ENCODE results near the gene N4BP2L1. TPM values are rescaled to one million over a fixed set of nuclear protein-coding genes. Genes with fewer than 3 reads are reported as not detected.

N4BP2L1 gene
- total RNA-seq (2014; rRNA removed; shearing (Covaris generic)) (1.1 and 1.2 TPM in 2 replicates), polyA plus RNA-seq (2016; fragmentation: Nextera tagmentation; extraction: Ambion mirVana) (0.80 and 1.4 TPM in 2 replicates)

- WGBS, 2 experiments (ENCODE audit: low coverage in 1 of 2, low lambda C conversion rate in 2 of 2, missing lambda C conversion rate in 2 of 2) = 0 to 1% methylated on average over 36 of the region's 40 CpGs
Observed at GRCh38 chr13:32427852-32428580, at the start of gene N4BP2L1. Gene N4BP2L1, minus strand, starts transcription at chr13:32428130. Its CDS starts 48 bp downstream, at chr13:32428082.

GRCh38 chr13:32476892-32477291 lies 49.0 kb upstream of the N4BP2L1 start:
- H2AFZ ChIP-seq = no peak overlapping the region
- no peaks in the 10 kb centered on the region for H3K36me3 ChIP-seq (ENCODE audit: low read depth)
- H3K4me2 ChIP-seq (ENCODE audit: unreplicated experiment) = no peak overlapping the region
- 97 to 98% methylated on average over 5 of the region's 5 CpGs for WGBS, 2 experiments (ENCODE audit: low coverage in 1 of 2, low lambda C conversion rate in 2 of 2, missing lambda C conversion rate in 2 of 2)
- no peaks in the 10 kb centered on the region for H3K27me3 ChIP-seq (replicated peaks; ENCODE audit: insufficient read depth)
- peaks cover 10% of the 10 kb centered on the region; the same call in 1 of the 2 replicates for H3F3A ChIP-seq (ENCODE audit: insufficient read depth)
- TF ChIP-seq EZH2 (IDR thresholded peaks at IDR 0.05; ENCODE audit: insufficient read depth, poor library complexity, severe bottlenecking) (no peak), EZH2phosphoT487 (IDR thresholded peaks at IDR 0.05; ENCODE audit: insufficient read depth, low read depth) (no peak)
- no peaks in the 10 kb centered on the region for H3K9me2 ChIP-seq (ENCODE audit: insufficient read depth)
- no peaks in the 10 kb centered on the region for H3K9me3 ChIP-seq (ENCODE audit: low read depth)
- in situ Hi-C loops (cut with MboI) = no loop called here
- no peak overlapping the region for H3K4me3 ChIP-seq
- no peak for DNase-seq
- H3K9ac ChIP-seq = no peak overlapping the region
- H4K20me1 ChIP-seq (ENCODE audit: insufficient read depth) = no peaks in the 10 kb centered on the region
- peaks cover 7% of the 10 kb centered on the region; the same call in 1 of the 2 replicates for H3K4me1 ChIP-seq (ENCODE audit: insufficient read depth)
- no peaks in the 10 kb centered on the region for H3K79me2 ChIP-seq (ENCODE audit: insufficient read depth)
- H3K27ac ChIP-seq = no peak overlapping the region

More at GRCh38 chr13:32427852-32428580, at the start of gene N4BP2L1:
- Histone ChIP-seq H3K36me3 (ENCODE audit: low read depth) (peaks cover 26% of the 10 kb centered on the region), H3K4me2 (ENCODE audit: unreplicated experiment) (peak within 1 kb of the TSS; percentile 84), H3K9ac (peak within 1 kb of the TSS; percentile 70), H2AFZ (peak within 1 kb of the TSS; percentile 72), H3K27me3 (replicated peaks; ENCODE audit: insufficient read depth) (no peaks in the 10 kb centered on the region), H3K4me1 (ENCODE audit: insufficient read depth) (peaks cover 4% of the 10 kb centered on the region; the same call in 1 of the 2 replicates), H3F3A (ENCODE audit: insufficient read depth) (peaks cover 7% of the 10 kb centered on the region), H3K79me2 (ENCODE audit: insufficient read depth) (no peaks in the 10 kb centered on the region), H4K20me1 (ENCODE audit: insufficient read depth) (no peaks in the 10 kb centered on the region), H3K9me3 (ENCODE audit: low read depth) (no peaks in the 10 kb centered on the region), H3K9me2 (ENCODE audit: insufficient read depth) (no peaks in the 10 kb centered on the region), H3K4me3 (peak within 1 kb of the TSS; percentile 70), H3K27ac (no peak within 1 kb of the TSS)
- in situ Hi-C loops (cut with MboI) = no loop called here
- TF ChIP-seq EZH2 (IDR thresholded peaks at IDR 0.05; ENCODE audit: insufficient read depth, poor library complexity, severe bottlenecking) (no peak), EZH2phosphoT487 (IDR thresholded peaks at IDR 0.05; ENCODE audit: insufficient read depth, low read depth) (no peak)
- peak; percentile 71 for DNase-seq

GRCh38 chr13:32476021-32476731 lies 48.2 kb upstream of the N4BP2L1 start:
- Histone ChIP-seq H3K9ac (no peak overlapping the region), H3K36me3 (ENCODE audit: low read depth) (no peaks in the 10 kb centered on the region), H3K27me3 (replicated peaks; ENCODE audit: insufficient read depth) (no peaks in the 10 kb centered on the region), H3K27ac (no peak overlapping the region), H3K4me1 (ENCODE audit: insufficient read depth) (peaks cover 14% of the 10 kb centered on the region; the same call in 1 of the 2 replicates), H3F3A (ENCODE audit: insufficient read depth) (peaks cover 13% of the 10 kb centered on the region; the same call in 1 of the 2 replicates), H3K9me2 (ENCODE audit: insufficient read depth) (no peaks in the 10 kb centered on the region), H3K4me2 (ENCODE audit: unreplicated experiment) (no peak overlapping the region), H4K20me1 (ENCODE audit: insufficient read depth) (no peaks in the 10 kb centered on the region), H3K9me3 (ENCODE audit: low read depth) (no peaks in the 10 kb centered on the region), H3K79me2 (ENCODE audit: insufficient read depth) (no peaks in the 10 kb centered on the region), H3K4me3 (no peak overlapping the region), H2AFZ (no peak overlapping the region)
- DNase-seq = no peak
- in situ Hi-C loops (cut with MboI) = no loop called here
- 92 to 94% methylated on average over 2 of the region's 2 CpGs for WGBS, 2 experiments (ENCODE audit: low coverage in 1 of 2, low lambda C conversion rate in 2 of 2, missing lambda C conversion rate in 2 of 2)
- no peak for TF ChIP-seq EZH2 (IDR thresholded peaks at IDR 0.05; ENCODE audit: insufficient read depth, poor library complexity, severe bottlenecking)
- TF ChIP-seq EZH2phosphoT487 (IDR thresholded peaks at IDR 0.05; ENCODE audit: insufficient read depth, low read depth) = no peak

GRCh38 chr13:32474999-32475792 lies 47.3 kb upstream of the N4BP2L1 start:
- no peaks in the 10 kb centered on the region for H3K27me3 ChIP-seq (replicated peaks; ENCODE audit: insufficient read depth)
- no peaks in the 10 kb centered on the region for H4K20me1 ChIP-seq (ENCODE audit: insufficient read depth)
- no peaks in the 10 kb centered on the region for H3K9me3 ChIP-seq (ENCODE audit: low read depth)
- TF ChIP-seq EZH2 (IDR thresholded peaks at IDR 0.05; ENCODE audit: insufficient read depth, poor library complexity, severe bottlenecking) (no peak), EZH2phosphoT487 (IDR thresholded peaks at IDR 0.05; ENCODE audit: insufficient read depth, low read depth) (no peak)
- H3K79me2 ChIP-seq (ENCODE audit: insufficient read depth) = no peaks in the 10 kb centered on the region
- H3K9ac ChIP-seq = no peak overlapping the region
- H3F3A ChIP-seq (ENCODE audit: insufficient read depth) = peaks cover 13% of the 10 kb centered on the region; the same call in 1 of the 2 replicates
- in situ Hi-C loops (cut with MboI) = no loop called here
- H3K4me2 ChIP-seq (ENCODE audit: unreplicated experiment) = no peak overlapping the region
- H3K27ac ChIP-seq = no peak overlapping the region
- 77 to 84% methylated on average over 10 of the region's 10 CpGs for WGBS, 2 experiments (ENCODE audit: low coverage in 1 of 2, low lambda C conversion rate in 2 of 2, missing lambda C conversion rate in 2 of 2)
- DNase-seq = no peak
- H3K4me3 ChIP-seq = no peak overlapping the region
- H3K4me1 ChIP-seq (ENCODE audit: insufficient read depth) = peaks cover 15% of the 10 kb centered on the region; the same call in 1 of the 2 replicates
- no peaks in the 10 kb centered on the region for H3K36me3 ChIP-seq (ENCODE audit: low read depth)
- no peak overlapping the region for H2AFZ ChIP-seq
- H3K9me2 ChIP-seq (ENCODE audit: insufficient read depth) = no peaks in the 10 kb centered on the region

Data from GM23248 (cell line).